IMR-90 (cell line): ENCODE data around the gene ERICH6B. TPM values are rescaled to one million over a fixed set of nuclear protein-coding genes. Genes with fewer than 3 reads are reported as not detected.
A peak's percentile ranks its signal among the peaks of the same experiment; 100 is the strongest.

Experiments
- ATAC-seq: fragments of 200-7000 bp; cut with Tn5 transposase; 2 replicates; pipeline ENCODE4 v1.9.1; 2020; ENCODE audit warnings: low read depth, mild to moderate bottlenecking, moderate library complexity
- BruUV-seq: library from RNA; stranded (reverse); fragments of 400-500 nt; replicated peaks from 2 replicates; lab custom pipeline; 2021; lab: Mats Ljungman, UMichigan
- CTCF ChIA-PET: fragments of 300-600 bp; formaldehyde crosslinking; extraction: SDS; loops from one replicate; lab custom pipeline; 2021; ENCODE audit warnings: antibody characterized with exemption; lab: Yijun Ruan, JAX
- POLR2A ChIA-PET: fragments of 300-600 bp; sonication (Branson Sonifier 250); formaldehyde crosslinking; loops from one replicate; lab custom pipeline; 2022; ENCODE audit warnings: antibody characterized with exemption; ENCODE audit not compliant: unreplicated experiment; lab: Charles Lee
- DNase-seq: peaks from one replicate; pipeline ENCODE4 v3.0.0; 2013
- H2AFZ ChIP-seq: replicated peaks from 2 replicates; pipeline ENCODE3; 2013; ENCODE audit warnings: low read length, mild to moderate bottlenecking; ENCODE audit not compliant: poor library complexity
- H2AK5ac ChIP-seq: 2 replicates; pipeline ENCODE4 v1.6.1; 2013; ENCODE audit warnings: low read depth, low read length, inconsistent platforms
- H2AK9ac ChIP-seq: replicated peaks from 2 replicates; pipeline ENCODE3; 2013; ENCODE audit warnings: mild to moderate bottlenecking, low read depth, low read length, moderate library complexity; ENCODE audit not compliant: poor library complexity
- H2BK120ac ChIP-seq: 2 replicates; pipeline ENCODE4 v1.6.1; 2013; ENCODE audit warnings: low read depth, low read length, inconsistent platforms
- H2BK15ac ChIP-seq: 3 replicates; pipeline ENCODE4 v1.6.1; 2013; ENCODE audit warnings: low read depth, low read length, inconsistent platforms
- H2BK20ac ChIP-seq: 2 replicates; pipeline ENCODE4 v1.6.1; 2013; ENCODE audit warnings: low read depth, mild to moderate bottlenecking, inconsistent platforms, low read length, moderate library complexity
- H2BK5ac ChIP-seq: 2 replicates; pipeline ENCODE4 v1.6.1; 2013; ENCODE audit warnings: mild to moderate bottlenecking, low read depth, low read length, inconsistent platforms; ENCODE audit not compliant: poor library complexity, severe bottlenecking
- H3K14ac ChIP-seq: replicated peaks from 2 replicates; pipeline ENCODE4 v1.6.1; 2013; ENCODE audit warnings: low read depth, low read length, inconsistent platforms
- H3K18ac ChIP-seq: 2 replicates; pipeline ENCODE4 v1.6.1; 2013; ENCODE audit warnings: low read depth, low read length, control low read depth
- H3K23ac ChIP-seq: 2 replicates; pipeline ENCODE4 v1.6.1; 2013; ENCODE audit warnings: low read depth, low read length, inconsistent platforms
- H3K27ac ChIP-seq: 2 replicates; pipeline ENCODE4 v1.5.1; 2013; ENCODE audit warnings: mild to moderate bottlenecking, control low read depth, low read length; ENCODE audit not compliant: insufficient read depth
- H3K27me3 ChIP-seq: 2 replicates; pipeline ENCODE4 v1.6.1; 2013; ENCODE audit warnings: low read length; ENCODE audit not compliant: control insufficient read depth, insufficient read depth
- H3K36me3 ChIP-seq: 2 replicates; pipeline ENCODE4 v1.6.1; 2013; ENCODE audit warnings: low read length, mixed read lengths; ENCODE audit not compliant: control insufficient read depth, insufficient read depth
- H3K4ac ChIP-seq: 2 replicates; pipeline ENCODE4 v1.6.1; 2013; ENCODE audit warnings: low read depth, low read length, inconsistent platforms
- H3K4me1 ChIP-seq: 2 replicates; pipeline ENCODE4 v1.6.1; 2013; ENCODE audit warnings: low read length, mixed read lengths; ENCODE audit not compliant: control insufficient read depth, insufficient read depth
- H3K4me2 ChIP-seq: 2 replicates; pipeline ENCODE4 v1.6.1; 2013; ENCODE audit warnings: low read depth, mild to moderate bottlenecking, control low read depth, low read length, moderate library complexity
- H3K4me3 ChIP-seq: 2 replicates; pipeline ENCODE4 v1.5.1; 2013; ENCODE audit warnings: low read depth, mild to moderate bottlenecking, control low read depth, low read length, moderate library complexity; ENCODE audit not compliant: insufficient read depth
- H3K56ac ChIP-seq: 2 replicates; pipeline ENCODE4 v1.6.1; 2013; ENCODE audit warnings: low read length, inconsistent platforms; ENCODE audit not compliant: insufficient read depth; ENCODE audit errors: extremely low read depth
- H3K79me1 ChIP-seq, 2 experiments: 2 replicates each; pipeline ENCODE4 v1.6.1; 2013; ENCODE audit warnings: low read length in 2 of 2, inconsistent platforms in 1 of 2, low read depth in 1 of 2
- H3K9ac ChIP-seq: 2 replicates; pipeline ENCODE4 v1.6.1; 2013; ENCODE audit warnings: low read depth, low read length, control low read depth
- H3K9me1 ChIP-seq: 2 replicates; pipeline ENCODE4 v1.6.1; 2013; ENCODE audit warnings: low read length, inconsistent platforms; ENCODE audit not compliant: insufficient read depth
- H3K9me3 ChIP-seq: 2 replicates; pipeline ENCODE4 v1.6.1; 2013; ENCODE audit warnings: low read length; ENCODE audit not compliant: control insufficient read depth, insufficient read depth
- H4K20me1 ChIP-seq: 2 replicates; pipeline ENCODE4 v1.6.1; 2013; ENCODE audit warnings: low read length, inconsistent platforms; ENCODE audit not compliant: insufficient read depth
- H4K5ac ChIP-seq: 2 replicates; pipeline ENCODE4 v1.6.1; 2013; ENCODE audit warnings: mild to moderate bottlenecking, low read depth, low read length, control low read depth
- H4K8ac ChIP-seq, 2 experiments: 2 replicates each; pipeline ENCODE4 v1.6.1; 2013; ENCODE audit warnings: low read depth in 2 of 2, low read length in 2 of 2, control low read depth in 1 of 2, inconsistent platforms in 1 of 2
- H4K91ac ChIP-seq: 2 replicates; pipeline ENCODE4 v1.6.1; 2013; ENCODE audit warnings: low read depth, low read length, inconsistent platforms; ENCODE audit not compliant: insufficient read depth
- CHD1 ChIP-seq: IDR thresholded peaks from 2 replicates; pipeline ENCODE4 v1.6.1; 2012; ENCODE audit warnings: low read depth, low read length, improper control_type of control experiment
- POLR2A ChIP-seq: IDR thresholded peaks from 2 replicates; pipeline ENCODE4 v1.6.1; 2012; ENCODE audit warnings: mild to moderate bottlenecking, low read depth, low read length
- RAD21 ChIP-seq: IDR thresholded peaks from 2 replicates; pipeline ENCODE4 v1.6.1; 2012; ENCODE audit warnings: low read length, improper control_type of control experiment
- WGBS, 2 experiments: methylation state at CpG; one replicate each; pipeline versions ENCODE4 v1.1.5 to v1.1.7; 2013; ENCODE audit warnings: missing lambda C conversion rate in 2 of 2; ENCODE audit not compliant: insufficient read length in 1 of 2; ENCODE audit errors: extremely low coverage in 2 of 2; 5-methylcytosine and 5-hydroxymethylcytosine counted together
- dilution Hi-C: fragments of 300-500 bp; cut with HindIII; formaldehyde crosslinking; loops from one replicate; pipeline ENCODE4 v1.14.3; 2018; ENCODE audit warnings: low sequenced_read_pairs; ENCODE audit not compliant: unreplicated experiment
- in situ Hi-C: fragments of 300-500 bp; cut with MboI; formaldehyde crosslinking; loops from 3 replicates; pipeline ENCODE4 v1.14.3; 2019; ENCODE audit warnings: low sequenced_read_pairs, inconsistent platforms, mixed read lengths
- intact Hi-C: fragments of 100-400 bp; cut with micrococcal nuclease; formaldehyde crosslinking; loops from 2 replicates; pipeline ENCODE4 v1.10.0; 2022
- polyA plus RNA-seq, 3 experiments: library from polyadenylated mRNA; depleted of rRNA; stranded (reverse); fragments of >200 nt; gene quantifications; 2 replicates each; pipeline ENCODE4 v1.2.3, GENCODE V29; 2012; ENCODE audit warnings: low replicate concordance in 1 of 3
- total RNA-seq: library from RNA; depleted of rRNA; stranded (reverse); fragments of >200 nt; gene quantifications from 2 replicates; pipeline ENCODE4 v1.2.3, GENCODE V29; 2012

ERICH6B gene
- total and polyA plus RNA-seq, 2 of the 4 experiments (the other 2 are of a cell fraction): not detected

- peak; percentile 64 for TF ChIP-seq RAD21
- TF ChIP-seq POLR2A: no peak
Observed at GRCh38 chr13:45511310-45512097, 104.0 kb downstream of the ERICH6B start (continued).

- H3K9me3 ChIP-seq: no peaks in the 10 kb centered on the region
- no peak overlapping the region for H3K23ac ChIP-seq
- H2BK5ac ChIP-seq: no peak overlapping the region
- H3K18ac ChIP-seq: no peak overlapping the region
- no peak overlapping the region for H4K5ac ChIP-seq
- H2AFZ ChIP-seq: no peak overlapping the region
- H3K56ac ChIP-seq: no peak overlapping the region
- H3K4me3 ChIP-seq: no peak overlapping the region
- CTCF ChIA-PET: no interaction called here
- POLR2A ChIA-PET: no interaction called here
- WGBS, 2 experiments: no CpG with 5 or more reads among the region's 3 CpGs
- H3K79me1 ChIP-seq: peaks cover 10 to 27% of the 10 kb centered on the region in 2 experiments
- H3K14ac ChIP-seq: no peak overlapping the region
- H3K9me1 ChIP-seq: 0 out of 2 replicates have a peak, but pooled peaks cover 4% of the 10 kb centered on the region
- H3K27ac ChIP-seq: no peak overlapping the region
- no peak overlapping the region for H2BK20ac ChIP-seq
- no peak for DNase-seq
- no peaks in the 10 kb centered on the region for H4K20me1 ChIP-seq
- H3K4me2 ChIP-seq: no peak overlapping the region
- BruUV-seq: no TSS peak
- no peak overlapping the region for H3K4ac ChIP-seq
- H4K91ac ChIP-seq: no peak overlapping the region
- H4K8ac ChIP-seq: no peak overlapping the region
- H3K27me3 ChIP-seq: no peaks in the 10 kb centered on the region
- dilution Hi-C loops (no loop called here), intact Hi-C loops (loop anchor here (1.0 to 5.0 kb wide), 2 partner anchors 138 to 616 kb away; no protein-coding TSS in a partner anchor), in situ Hi-C loops (no loop called here)
- H3K9ac ChIP-seq: no peak overlapping the region
- H3K4me1 ChIP-seq: peaks cover 3% of the 10 kb centered on the region; the same call in 1 of the 2 replicates
- H2BK15ac ChIP-seq: no peak overlapping the region
- TF ChIP-seq CHD1: no peak
- ATAC-seq: no peak
- H2AK5ac ChIP-seq: no peak overlapping the region
- peaks cover 31% of the 10 kb centered on the region for H3K36me3 ChIP-seq
- no peak overlapping the region for H2BK120ac ChIP-seq
- H2AK9ac ChIP-seq: no peak overlapping the region
Observed at GRCh38 chr13:45510672-45511071, 104.9 kb downstream of the ERICH6B start.
